Tibial nerve (tissue), 3 donors: Measurements from ENCODE around the gene MYOM3.

Experiments
- EP300 ChIP-seq, 2 donors: sonication (generic); formaldehyde crosslinking; IDR thresholded peaks; one replicate each; pipeline ENCODE4 v1.6.1; 2017; ENCODE audit warnings: antibody characterized with exemption in 2 of 2, mild to moderate bottlenecking in 1 of 2
- POLR2A ChIP-seq, 2 donors: fragments of 450-650 bp; IDR thresholded peaks; one replicate each; pipeline ENCODE4 v1.6.1; 2017; ENCODE audit warnings: antibody characterized with exemption in 2 of 2, mild to moderate bottlenecking in 2 of 2, moderate library complexity in 2 of 2

DNA sequence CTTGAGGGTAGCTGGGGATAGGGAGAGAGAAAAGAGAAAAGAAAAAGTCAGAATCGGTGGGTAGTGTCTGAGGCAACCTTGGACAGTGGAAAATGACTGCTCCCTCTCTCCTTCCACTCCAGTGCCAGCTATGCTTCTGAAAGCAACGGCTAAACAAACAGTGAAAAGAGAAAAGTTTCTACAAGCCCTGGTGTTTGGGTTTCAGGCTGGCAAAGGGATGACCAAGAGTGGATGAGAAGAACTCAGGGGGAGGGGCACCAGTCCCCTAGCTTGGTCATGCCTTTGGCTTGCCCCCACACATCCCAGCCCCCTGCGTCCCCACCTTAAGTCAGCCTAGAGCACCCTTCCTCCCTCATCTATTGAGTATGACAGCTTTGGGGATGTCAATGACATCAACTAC, 22.4 kb upstream of the MYOM3 start:
- TF ChIP-seq POLR2A (IDR thresholded peaks at IDR 0.05) (no peak), EP300 (IDR thresholded peaks at IDR 0.05) (no peak)
